OCI-LY1 (cell line): Measurements from ENCODE around the gene PDE1C.

Experiments used
- H2AFZ ChIP-seq: fragments of 200-600 bp; sonication (generic), shearing (Covaris generic); 2 replicates; pipeline ENCODE4 v1.6.0; 2014; ENCODE audit warnings: antibody characterized with exemption, mild to moderate bottlenecking, low read length
- H3F3A ChIP-seq: fragments of 200-600 bp; sonication (generic), shearing (Covaris generic); 2 replicates; pipeline ENCODE4 v1.6.0; 2014; ENCODE audit warnings: mild to moderate bottlenecking, antibody characterized with exemption, low read length, moderate library complexity; ENCODE audit not compliant: insufficient read depth
- H3K27ac ChIP-seq: fragments of 200-600 bp; sonication (generic); 2 replicates; pipeline ENCODE4 v1.5.1; 2014; ENCODE audit warnings: low read length, mixed run types, mild to moderate bottlenecking, low read depth; ENCODE audit not compliant: poor library complexity, severe bottlenecking
- H3K27me3 ChIP-seq: fragments of 200-600 bp; sonication (generic); 2 replicates; pipeline ENCODE4 v1.6.0; 2014; ENCODE audit warnings: antibody characterized with exemption, mild to moderate bottlenecking, low read length, moderate library complexity; ENCODE audit not compliant: insufficient read depth
- H3K36me3 ChIP-seq: fragments of 200-600 bp; sonication (generic); 2 replicates; pipeline ENCODE4 v1.6.1; 2014; ENCODE audit warnings: mild to moderate bottlenecking, antibody characterized with exemption, low read length, moderate library complexity, mixed read lengths; ENCODE audit not compliant: insufficient read depth
- H3K4me1 ChIP-seq: fragments of 200-600 bp; sonication (generic); 2 replicates; pipeline ENCODE4 v1.5.1; 2014; ENCODE audit warnings: mild to moderate bottlenecking, low read length, moderate library complexity; ENCODE audit not compliant: insufficient read depth, severe bottlenecking
- H3K4me2 ChIP-seq: fragments of 200-600 bp; sonication (generic), shearing (Covaris generic); 2 replicates; pipeline ENCODE4 v1.6.1; 2014; ENCODE audit warnings: low read length
- H3K4me3 ChIP-seq: fragments of 200-600 bp; sonication (generic); 2 replicates; pipeline ENCODE4 v1.5.1; 2014; ENCODE audit warnings: low read length, low read depth, mild to moderate bottlenecking, mixed read lengths; ENCODE audit not compliant: poor library complexity, severe bottlenecking
- H3K79me2 ChIP-seq: fragments of 200-600 bp; shearing (Covaris generic); 2 replicates; pipeline ENCODE4 v1.6.1; 2016; ENCODE audit warnings: mixed run types, low read length, mixed read lengths; ENCODE audit not compliant: insufficient read depth
- H3K9ac ChIP-seq: fragments of 200-600 bp; sonication (generic), shearing (Covaris generic); 2 replicates; pipeline ENCODE4 v1.6.1; 2014; ENCODE audit warnings: mild to moderate bottlenecking, low read length, mixed read lengths
- H3K9me2 ChIP-seq: fragments of 200-600 bp; sonication (generic), shearing (Covaris generic); 2 replicates; pipeline ENCODE4 v1.6.1; 2014; ENCODE audit warnings: low read depth, mild to moderate bottlenecking, low read length, mixed read lengths
- H3K9me3 ChIP-seq: fragments of 200-600 bp; shearing (Covaris generic); 2 replicates; pipeline ENCODE4 v1.6.1; 2014; ENCODE audit warnings: low read length, mixed read lengths
- H4K20me1 ChIP-seq: fragments of 200-600 bp; sonication (generic), shearing (Covaris generic); 2 replicates; pipeline ENCODE4 v1.6.0; 2016; ENCODE audit warnings: mild to moderate bottlenecking, low read length; ENCODE audit not compliant: insufficient read depth
- EZH2 ChIP-seq: fragments of 200-600 bp; sonication (generic), shearing (Covaris generic); IDR thresholded peaks from 2 replicates; pipeline ENCODE4 v1.8.0; 2017; ENCODE audit warnings: borderline replicate concordance, mixed run types, mild to moderate bottlenecking, antibody characterized with exemption, low read length, moderate library complexity, mixed read lengths
- TF ChIP-seq, protein P1 (sequence below): fragments of 200-600 bp; sonication (generic), shearing (Covaris generic); IDR thresholded peaks from 2 replicates; pipeline ENCODE4 v1.5.1; 2017; ENCODE audit warnings: mild to moderate bottlenecking, antibody characterized with exemption, low read length, moderate library complexity, mixed read lengths

Gene PDE1C

DNA sequence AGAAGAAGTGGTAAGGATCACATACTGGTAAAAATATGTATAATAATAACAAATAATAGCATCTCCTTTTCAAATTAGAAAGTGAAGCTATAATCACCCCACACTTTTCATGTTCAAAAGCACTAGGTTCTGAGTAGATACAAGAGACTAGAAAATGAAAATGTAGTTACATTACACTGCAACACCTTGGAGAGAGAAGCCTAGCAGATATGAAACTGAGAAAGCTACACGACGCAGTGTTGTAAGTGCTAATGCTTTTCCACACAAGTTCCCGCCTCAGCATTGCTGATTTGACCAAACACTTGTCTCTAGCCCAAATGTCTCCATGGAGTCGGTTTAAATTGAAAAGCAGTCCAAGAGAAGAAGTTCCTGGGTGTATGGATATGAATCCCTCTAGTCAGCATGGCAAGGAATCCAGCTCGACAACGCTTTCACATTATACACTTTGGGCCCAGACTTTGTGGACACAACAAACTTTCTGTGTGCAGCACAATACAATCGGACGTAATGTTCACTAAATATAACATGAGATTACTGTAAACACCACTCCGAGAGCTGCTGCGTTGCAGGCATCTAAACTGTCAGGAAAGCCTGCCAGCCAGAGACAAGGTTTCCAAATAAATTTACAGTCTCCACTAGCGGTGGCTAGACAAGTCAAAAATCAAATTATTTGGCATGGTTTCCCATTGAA, 1.7 kb downstream of the PDE1C start:
- H4K20me1 ChIP-seq: no peaks in the 10 kb centered on the region
- no peak overlapping the region for H3K4me3 ChIP-seq
- no peaks in the 10 kb centered on the region for H3K79me2 ChIP-seq
- TF ChIP-seq, protein P1, sequence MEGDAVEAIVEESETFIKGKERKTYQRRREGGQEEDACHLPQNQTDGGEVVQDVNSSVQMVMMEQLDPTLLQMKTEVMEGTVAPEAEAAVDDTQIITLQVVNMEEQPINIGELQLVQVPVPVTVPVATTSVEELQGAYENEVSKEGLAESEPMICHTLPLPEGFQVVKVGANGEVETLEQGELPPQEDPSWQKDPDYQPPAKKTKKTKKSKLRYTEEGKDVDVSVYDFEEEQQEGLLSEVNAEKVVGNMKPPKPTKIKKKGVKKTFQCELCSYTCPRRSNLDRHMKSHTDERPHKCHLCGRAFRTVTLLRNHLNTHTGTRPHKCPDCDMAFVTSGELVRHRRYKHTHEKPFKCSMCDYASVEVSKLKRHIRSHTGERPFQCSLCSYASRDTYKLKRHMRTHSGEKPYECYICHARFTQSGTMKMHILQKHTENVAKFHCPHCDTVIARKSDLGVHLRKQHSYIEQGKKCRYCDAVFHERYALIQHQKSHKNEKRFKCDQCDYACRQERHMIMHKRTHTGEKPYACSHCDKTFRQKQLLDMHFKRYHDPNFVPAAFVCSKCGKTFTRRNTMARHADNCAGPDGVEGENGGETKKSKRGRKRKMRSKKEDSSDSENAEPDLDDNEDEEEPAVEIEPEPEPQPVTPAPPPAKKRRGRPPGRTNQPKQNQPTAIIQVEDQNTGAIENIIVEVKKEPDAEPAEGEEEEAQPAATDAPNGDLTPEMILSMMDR: no peak
- no peak for TF ChIP-seq EZH2
- no peak overlapping the region for H2AFZ ChIP-seq
- H3K4me1 ChIP-seq: no peaks in the 10 kb centered on the region
- no peak overlapping the region for H3K4me2 ChIP-seq
- H3K9ac ChIP-seq: no peak overlapping the region
- no peaks in the 10 kb centered on the region for H3K36me3 ChIP-seq
- no peaks in the 10 kb centered on the region for H3F3A ChIP-seq
- no peaks in the 10 kb centered on the region for H3K9me2 ChIP-seq
- no peaks in the 10 kb centered on the region for H3K9me3 ChIP-seq
- no peaks in the 10 kb centered on the region for H3K27me3 ChIP-seq
- no peak overlapping the region for H3K27ac ChIP-seq

DNA sequence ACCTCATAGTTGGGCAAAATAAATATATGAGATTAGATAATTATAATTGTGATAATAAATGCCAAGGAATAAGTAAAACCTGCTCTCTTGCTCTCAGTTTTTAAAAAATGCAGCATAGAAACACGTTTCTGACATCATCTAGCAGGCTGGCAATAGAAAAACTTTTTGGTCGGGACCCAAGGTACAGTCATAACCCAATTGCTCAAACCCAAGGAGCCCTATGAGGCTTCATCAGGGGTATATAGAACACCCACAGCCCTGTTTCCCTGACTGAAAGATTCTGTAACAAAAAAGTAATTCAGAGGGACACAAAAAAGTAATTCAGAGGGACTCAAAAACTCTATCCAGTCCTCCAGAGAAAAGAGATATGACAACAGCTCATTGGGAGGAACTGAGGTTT, 3.8 kb downstream of the PDE1C start:
- no peaks in the 10 kb centered on the region for H4K20me1 ChIP-seq
- no peak overlapping the region for H2AFZ ChIP-seq
- no peaks in the 10 kb centered on the region for H3K36me3 ChIP-seq
- H3K4me2 ChIP-seq: no peak overlapping the region
- no peak overlapping the region for H3K4me3 ChIP-seq
- no peak for TF ChIP-seq EZH2
- TF ChIP-seq, protein P1: no peak
- no peaks in the 10 kb centered on the region for H3K27me3 ChIP-seq
- H3K79me2 ChIP-seq: no peaks in the 10 kb centered on the region
- no peaks in the 10 kb centered on the region for H3F3A ChIP-seq
- no peak overlapping the region for H3K27ac ChIP-seq
- H3K9me2 ChIP-seq: no peaks in the 10 kb centered on the region
- H3K4me1 ChIP-seq: no peaks in the 10 kb centered on the region
- no peaks in the 10 kb centered on the region for H3K9me3 ChIP-seq
- no peak overlapping the region for H3K9ac ChIP-seq

DNA sequence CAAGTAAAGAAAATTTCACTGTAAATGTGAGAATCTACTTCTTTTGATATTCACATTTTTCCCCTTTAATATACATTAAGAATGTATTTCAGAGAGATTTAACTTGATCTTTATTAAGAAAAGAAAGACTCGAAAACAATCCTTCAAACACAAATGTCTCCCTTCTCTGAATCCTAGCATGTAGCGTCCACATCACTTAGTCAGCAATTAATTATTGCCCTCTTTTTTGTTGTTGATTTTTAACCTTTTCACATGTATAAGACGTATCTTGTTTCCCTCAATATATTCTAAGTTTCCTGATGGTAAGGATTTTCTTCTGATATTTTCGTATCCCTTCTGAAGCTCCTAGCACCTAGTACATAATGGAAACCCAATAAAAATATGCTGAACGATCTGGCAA, 6.6 kb downstream of the PDE1C start:
- H3K9me3 ChIP-seq: no peaks in the 10 kb centered on the region
- no peaks in the 10 kb centered on the region for H3F3A ChIP-seq
- no peaks in the 10 kb centered on the region for H3K9me2 ChIP-seq
- no peak overlapping the region for H3K4me3 ChIP-seq
- no peak for TF ChIP-seq EZH2
- TF ChIP-seq, protein P1: no peak
- H3K4me2 ChIP-seq: no peak overlapping the region
- H3K4me1 ChIP-seq: no peaks in the 10 kb centered on the region
- H3K27me3 ChIP-seq: no peaks in the 10 kb centered on the region
- no peak overlapping the region for H2AFZ ChIP-seq
- no peaks in the 10 kb centered on the region for H3K79me2 ChIP-seq
- no peak overlapping the region for H3K9ac ChIP-seq
- no peaks in the 10 kb centered on the region for H3K36me3 ChIP-seq
- H3K27ac ChIP-seq: no peak overlapping the region
- H4K20me1 ChIP-seq: no peaks in the 10 kb centered on the region
